ENCODE data around the gene TGFBR3L. TPM values are rescaled to one million over a fixed set of nuclear protein-coding genes. Genes with fewer than 3 reads are reported as not detected.

The TGFBR3L gene
- total RNA-seq, 1 donor from 2014 or later: 1.2 TPM

GRCh38 chr19:7883105-7883504, 31.5 kb upstream of the TGFBR3L start:
- Mint-ChIP-seq H3K4me1 (no peaks in the 10 kb centered on the region), H3K27me3 (ENCODE audit: low read depth) (peaks cover 5% of the 10 kb centered on the region)

DNA sequence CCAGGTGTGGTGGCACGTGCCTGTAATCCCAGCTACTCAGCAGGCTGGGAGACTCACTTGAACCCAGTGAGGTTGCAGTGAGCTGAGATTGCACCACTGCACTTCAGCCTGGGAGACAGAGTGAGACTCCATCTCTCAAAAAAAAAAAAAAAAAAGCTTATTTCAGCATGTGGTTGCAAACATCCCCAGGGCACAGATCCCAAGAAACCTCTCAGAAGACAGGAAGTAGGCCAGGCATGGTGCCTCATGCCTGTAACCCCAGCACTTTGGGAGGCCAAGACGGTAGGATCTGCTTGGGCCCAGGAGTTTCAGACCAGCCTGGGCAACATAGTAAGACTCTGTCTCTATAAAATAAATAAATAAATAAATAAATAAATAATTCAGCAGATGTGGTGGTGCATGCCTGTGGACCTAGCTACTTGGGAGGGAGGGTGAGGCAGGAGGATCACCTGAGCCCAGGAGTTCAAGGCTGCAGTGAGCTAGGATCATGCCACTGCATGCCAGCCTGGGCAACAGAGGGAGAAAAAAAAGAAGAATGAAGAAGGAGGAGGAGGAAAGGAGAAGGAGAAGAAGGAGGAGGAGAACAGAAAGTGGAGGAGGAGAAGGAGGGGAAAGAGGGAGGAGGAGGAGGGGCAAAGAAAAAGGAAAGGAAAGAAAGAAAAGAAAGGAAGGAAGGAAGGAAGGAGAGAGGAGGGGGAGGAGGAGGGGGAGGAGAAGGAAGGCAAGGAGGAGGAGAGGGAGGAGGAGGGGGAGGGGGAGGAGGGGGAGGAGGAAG, 30.6 kb upstream of the TGFBR3L start:
- H3K4me1 Mint-ChIP-seq: peaks cover 3% of the 10 kb centered on the region
- no peak for DNase-seq (ENCODE audit: low spot score in 2 of 2, unreplicated experiment in 2 of 2)
- H3K9me3 Mint-ChIP-seq: no peaks in the 10 kb centered on the region
- H3K27ac Mint-ChIP-seq: no peak overlapping the region
- H3K4me3 Mint-ChIP-seq: no peak overlapping the region
- H3K27me3 Mint-ChIP-seq (ENCODE audit: low read depth): peaks cover 5% of the 10 kb centered on the region
- no peak for TF ChIP-seq CTCF (IDR thresholded peaks at IDR 0.05; ENCODE audit: unreplicated experiment)
- no peaks in the 10 kb centered on the region for H3K36me3 Mint-ChIP-seq

More at GRCh38 chr19:7883105-7883504, 31.5 kb upstream of the TGFBR3L start:
- no peaks in the 10 kb centered on the region for H3K9me3 Mint-ChIP-seq
- no peaks in the 10 kb centered on the region for H3K36me3 Mint-ChIP-seq
- H3K27ac Mint-ChIP-seq: no peak overlapping the region
- H3K4me3 Mint-ChIP-seq: no peak overlapping the region
- DNase-seq (ENCODE audit: low spot score in 2 of 2, unreplicated experiment in 2 of 2): no peak
- no peak for TF ChIP-seq CTCF (IDR thresholded peaks at IDR 0.05; ENCODE audit: unreplicated experiment)

DNA sequence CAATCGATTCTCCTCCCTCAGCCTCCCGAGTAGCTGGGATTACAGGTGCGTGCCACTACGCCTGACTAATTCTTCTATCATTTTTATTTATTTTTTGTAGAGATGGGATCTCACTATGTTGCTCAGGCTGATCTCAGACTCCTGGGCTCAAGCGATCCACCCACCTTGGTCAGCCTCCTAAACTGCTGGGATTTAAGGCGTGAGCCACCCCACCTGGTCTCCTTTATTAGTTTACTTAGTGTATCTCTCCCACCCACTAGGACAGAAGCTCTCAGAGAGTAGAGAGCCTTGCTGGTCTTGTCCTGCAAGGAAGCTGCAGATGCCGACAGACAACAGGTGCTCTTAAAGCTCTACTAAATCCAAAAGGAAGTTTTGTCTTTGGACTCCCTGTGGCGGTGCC, 28.8 kb upstream of the TGFBR3L start:
- no peak for DNase-seq (ENCODE audit: low spot score in 2 of 2, unreplicated experiment in 2 of 2)
- Mint-ChIP-seq H3K9me3 (no peaks in the 10 kb centered on the region), H3K4me3 (no peak overlapping the region), H3K27me3 (ENCODE audit: low read depth) (peaks cover 5% of the 10 kb centered on the region), H3K4me1 (peaks cover 3% of the 10 kb centered on the region), H3K36me3 (no peaks in the 10 kb centered on the region), H3K27ac (no peak overlapping the region)
- TF ChIP-seq CTCF (IDR thresholded peaks at IDR 0.05; ENCODE audit: unreplicated experiment): no peak

- H3K27me3 Mint-ChIP-seq (ENCODE audit: low read depth): peaks cover 5% of the 10 kb centered on the region
- H3K4me3 Mint-ChIP-seq: peak overlapping the region; percentile 37
- no peak overlapping the region for H3K27ac Mint-ChIP-seq
- DNase-seq (ENCODE audit: low spot score in 2 of 2, unreplicated experiment in 2 of 2): no peak
- TF ChIP-seq CTCF (IDR thresholded peaks at IDR 0.05; ENCODE audit: unreplicated experiment): no peak
- H3K4me1 Mint-ChIP-seq: peaks cover 3% of the 10 kb centered on the region
- H3K9me3 Mint-ChIP-seq: no peaks in the 10 kb centered on the region
- H3K36me3 Mint-ChIP-seq: no peaks in the 10 kb centered on the region
Measured at GRCh38 chr19:7887408-7888144, 27.1 kb upstream of the TGFBR3L start.

DNA sequence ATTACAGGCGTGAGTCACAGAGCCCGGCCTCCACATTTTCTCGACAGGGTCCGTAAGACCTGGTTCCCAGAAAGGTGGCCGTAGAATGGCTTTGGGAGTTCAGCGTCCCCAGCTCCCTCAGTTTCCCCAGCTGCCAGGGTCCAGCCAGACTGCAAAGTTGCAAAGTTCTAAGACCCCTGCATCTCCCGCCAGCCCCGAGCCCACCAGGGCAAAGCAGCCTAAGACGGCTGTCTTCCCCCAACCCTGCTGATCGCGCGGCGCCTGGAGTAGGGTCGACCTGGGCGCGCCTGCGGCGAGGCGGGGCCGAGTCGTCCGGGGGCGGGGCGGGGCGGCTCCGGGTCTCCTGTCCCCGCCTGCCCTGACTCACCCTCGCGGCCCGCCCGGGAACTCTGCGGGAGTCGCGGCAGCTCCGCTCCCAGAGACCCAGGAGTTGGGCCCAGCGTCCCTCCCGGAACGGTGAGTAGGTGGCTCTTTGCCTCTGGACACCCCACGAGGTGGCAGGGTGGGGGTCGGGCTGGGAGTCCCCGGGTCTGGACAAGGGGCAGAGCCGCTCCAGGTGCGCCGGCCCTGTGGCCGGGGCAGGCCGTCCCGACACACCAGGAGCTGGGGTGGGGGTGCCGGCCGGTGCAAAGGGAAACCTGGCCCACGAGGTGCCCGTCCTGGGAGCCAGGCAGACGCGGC, 26.3 kb upstream of the TGFBR3L start, which contains the start of gene LRRC8E:
LRRC8E (plus strand) TSS at position 366 of the 681 bp plus-strand sequence. CDS start 7,094 bp downstream, outside the sequence.
- Mint-ChIP-seq H3K9me3 (no peaks in the 10 kb centered on the region), H3K27ac (no peak within 1 kb of the TSS), H3K36me3 (no peaks in the 10 kb centered on the region), H3K4me3 (peak within 1 kb of the TSS; percentile 54), H3K27me3 (ENCODE audit: low read depth) (peaks cover 5% of the 10 kb centered on the region), H3K4me1 (peaks cover 3% of the 10 kb centered on the region)
- peak in 1 of 2 experiments; percentile 73 for DNase-seq (ENCODE audit: low spot score in 2 of 2, unreplicated experiment in 2 of 2)
- TF ChIP-seq CTCF (IDR thresholded peaks at IDR 0.05; ENCODE audit: unreplicated experiment): no peak

Measured in mesothelial cell of epicardium (in vitro differentiated cells).